KMS-11 (cell line): ENCODE results near the gene NDUFAF5.

ENCODE experiments used
- H2AFZ ChIP-seq: fragments of 200-600 bp; sonication (generic); 2 replicates; pipeline ENCODE4 v1.6.1; 2016; ENCODE audit warnings: antibody characterized with exemption, mixed run types, low read depth
- H3K27ac ChIP-seq: fragments of 200-600 bp; sonication (generic); 2 replicates; pipeline ENCODE4 v1.6.1; 2016; ENCODE audit warnings: mild to moderate bottlenecking, mixed run types
- H3K27me3 ChIP-seq: fragments of 200-600 bp; sonication (generic); 2 replicates; pipeline ENCODE4 v1.6.1; 2017; ENCODE audit warnings: mild to moderate bottlenecking, low read depth, mixed run types, moderate library complexity; ENCODE audit not compliant: insufficient read depth
- H3K36me3 ChIP-seq: fragments of 200-600 bp; sonication (generic); 2 replicates; pipeline ENCODE4 v1.6.1; 2017; ENCODE audit warnings: mild to moderate bottlenecking, mixed run types; ENCODE audit not compliant: insufficient read depth
- H3K4me1 ChIP-seq: fragments of 200-600 bp; sonication (generic); 2 replicates; pipeline ENCODE4 v1.6.1; 2016; ENCODE audit warnings: mild to moderate bottlenecking, low read depth, mixed run types; ENCODE audit not compliant: poor library complexity, severe bottlenecking
- H3K4me2 ChIP-seq: fragments of 200-600 bp; sonication (generic); 2 replicates; pipeline ENCODE4 v1.7.0; 2016; ENCODE audit warnings: mild to moderate bottlenecking, mixed run types
- H3K4me3 ChIP-seq: fragments of 200-600 bp; sonication (generic); IDR thresholded peaks from 2 replicates; pipeline ENCODE4 v1.6.1; 2017; ENCODE audit warnings: low read depth, low read length, mixed read lengths; ENCODE audit not compliant: insufficient read depth
- H3K79me2 ChIP-seq: fragments of 200-600 bp; sonication (generic); 2 replicates; pipeline ENCODE4 v1.6.1; 2016; ENCODE audit warnings: low read depth, mixed run types; ENCODE audit not compliant: insufficient read depth
- H3K9ac ChIP-seq: fragments of 200-600 bp; sonication (generic); 2 replicates; pipeline ENCODE4 v1.6.1; 2016; ENCODE audit warnings: mild to moderate bottlenecking, mixed run types
- H4K20me1 ChIP-seq: fragments of 200-600 bp; sonication (generic); 2 replicates; pipeline ENCODE4 v1.6.1; 2016; ENCODE audit warnings: mild to moderate bottlenecking, mixed run types; ENCODE audit not compliant: insufficient read depth
- CTCF ChIP-seq: fragments of 200-600 bp; sonication (generic); conservative IDR thresholded peaks from 2 replicates; pipeline ENCODE4 v1.6.1; 2017; ENCODE audit warnings: low read depth, mild to moderate bottlenecking, antibody characterized with exemption, low read length, moderate library complexity, mixed read lengths

NDUFAF5 gene

GRCh38 chr20:13749811-13750210 is 35.0 kb upstream of the NDUFAF5 start:
- no peak for TF ChIP-seq CTCF
- H3K27me3 ChIP-seq: no peaks in the 10 kb centered on the region
- no peak overlapping the region for H3K27ac ChIP-seq
- H3K79me2 ChIP-seq: no peaks in the 10 kb centered on the region
- no peak overlapping the region for H3K4me2 ChIP-seq
- no peak overlapping the region for H2AFZ ChIP-seq
- H4K20me1 ChIP-seq: no peaks in the 10 kb centered on the region
- no peaks in the 10 kb centered on the region for H3K36me3 ChIP-seq
- H3K9ac ChIP-seq: no peak overlapping the region
- H3K4me3 ChIP-seq: no peak overlapping the region
- H3K4me1 ChIP-seq: no peaks in the 10 kb centered on the region

- TF ChIP-seq CTCF: no peak
- H3K4me1 ChIP-seq: no peaks in the 10 kb centered on the region
- H3K36me3 ChIP-seq: no peaks in the 10 kb centered on the region
- H3K4me2 ChIP-seq: no peak overlapping the region
- no peak overlapping the region for H3K4me3 ChIP-seq
- H2AFZ ChIP-seq: no peak overlapping the region
- no peaks in the 10 kb centered on the region for H3K79me2 ChIP-seq
- H4K20me1 ChIP-seq: no peaks in the 10 kb centered on the region
- H3K27ac ChIP-seq: no peak overlapping the region
- no peaks in the 10 kb centered on the region for H3K27me3 ChIP-seq
- no peak overlapping the region for H3K9ac ChIP-seq
These were observed 31.3 kb upstream of the NDUFAF5 start for GRCh38 chr20:13753436-13754036.

GRCh38 chr20:13755809-13756208 is 29.0 kb upstream of the NDUFAF5 start:
- TF ChIP-seq CTCF: no peak
- H3K27ac ChIP-seq: no peak overlapping the region
- no peaks in the 10 kb centered on the region for H3K79me2 ChIP-seq
- H4K20me1 ChIP-seq: no peaks in the 10 kb centered on the region
- H3K36me3 ChIP-seq: no peaks in the 10 kb centered on the region
- no peaks in the 10 kb centered on the region for H3K27me3 ChIP-seq
- no peak overlapping the region for H3K4me2 ChIP-seq
- H2AFZ ChIP-seq: no peak overlapping the region
- no peak overlapping the region for H3K4me3 ChIP-seq
- H3K9ac ChIP-seq: no peak overlapping the region
- H3K4me1 ChIP-seq: peaks cover 4% of the 10 kb centered on the region

GRCh38 chr20:13756551-13756950 is 28.3 kb upstream of the NDUFAF5 start:
- H3K4me3 ChIP-seq: no peak overlapping the region
- H3K27ac ChIP-seq: no peak overlapping the region
- no peak overlapping the region for H3K4me2 ChIP-seq
- no peak for TF ChIP-seq CTCF
- H2AFZ ChIP-seq: no peak overlapping the region
- no peaks in the 10 kb centered on the region for H3K36me3 ChIP-seq
- no peaks in the 10 kb centered on the region for H4K20me1 ChIP-seq
- H3K9ac ChIP-seq: no peak overlapping the region
- H3K4me1 ChIP-seq: peaks cover 4% of the 10 kb centered on the region
- H3K79me2 ChIP-seq: no peaks in the 10 kb centered on the region
- H3K27me3 ChIP-seq: no peaks in the 10 kb centered on the region
